ENCODE measurements around the gene OR13A1.
"Not testable (repeated sequence)": the region's sequence is repeated elsewhere in the genome, so short reads cannot be mapped to it uniquely, and the experiment has no call there.

The OR13A1 gene

DNA sequence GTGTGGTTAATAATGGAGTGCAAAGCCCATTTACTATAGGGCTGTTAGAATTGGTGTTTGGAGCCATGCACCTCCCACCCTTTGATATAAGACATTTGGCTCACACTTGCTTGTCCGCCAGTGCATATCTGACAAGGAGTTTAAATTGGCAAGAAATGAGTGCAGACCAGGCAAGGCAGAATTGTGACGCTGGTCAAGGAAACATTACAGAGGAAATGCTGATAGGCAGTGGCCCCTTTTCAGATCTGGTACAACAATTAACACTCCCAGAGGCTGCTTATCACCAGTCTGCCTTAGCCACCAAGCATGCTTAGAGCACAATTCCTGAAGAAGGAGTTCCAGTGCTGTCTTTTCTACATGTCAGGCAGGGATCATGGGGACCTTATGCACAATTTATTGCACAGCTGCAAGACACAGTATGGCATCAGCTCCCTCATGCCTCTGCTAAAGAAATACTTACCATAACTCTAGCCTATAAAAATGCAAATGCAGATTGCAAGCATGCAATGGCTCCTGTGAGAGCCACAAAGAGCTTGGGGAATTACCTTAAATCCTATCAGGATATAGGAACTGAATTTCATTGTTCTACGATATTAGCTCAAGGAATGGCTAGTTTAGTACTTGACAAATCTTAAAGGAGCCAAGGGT is 35.2 kb downstream of the OR13A1 start:
- DNase-seq (ENCODE audit: low spot score), result no peak

DNA sequence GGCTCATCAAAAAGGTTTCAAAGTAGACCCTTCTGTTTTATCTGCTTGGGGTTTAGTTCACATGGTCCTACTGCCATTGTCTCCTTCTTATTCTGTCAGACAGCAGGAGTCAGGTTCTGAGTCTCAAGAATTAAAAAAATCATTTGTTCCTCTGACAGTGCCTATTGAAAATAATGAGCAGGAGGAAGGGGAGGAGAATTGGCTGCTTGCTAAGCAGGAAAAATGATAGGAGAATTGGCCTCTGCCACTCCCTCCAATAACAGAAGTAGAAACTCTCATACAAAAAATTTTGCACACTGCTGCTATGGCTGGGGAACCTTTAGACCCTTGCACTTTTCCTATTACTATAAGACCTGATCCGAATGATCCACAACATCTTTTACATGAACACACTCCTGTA is 35.7 kb downstream of the OR13A1 start:
- no peak for DNase-seq (ENCODE audit: low spot score)

DNA sequence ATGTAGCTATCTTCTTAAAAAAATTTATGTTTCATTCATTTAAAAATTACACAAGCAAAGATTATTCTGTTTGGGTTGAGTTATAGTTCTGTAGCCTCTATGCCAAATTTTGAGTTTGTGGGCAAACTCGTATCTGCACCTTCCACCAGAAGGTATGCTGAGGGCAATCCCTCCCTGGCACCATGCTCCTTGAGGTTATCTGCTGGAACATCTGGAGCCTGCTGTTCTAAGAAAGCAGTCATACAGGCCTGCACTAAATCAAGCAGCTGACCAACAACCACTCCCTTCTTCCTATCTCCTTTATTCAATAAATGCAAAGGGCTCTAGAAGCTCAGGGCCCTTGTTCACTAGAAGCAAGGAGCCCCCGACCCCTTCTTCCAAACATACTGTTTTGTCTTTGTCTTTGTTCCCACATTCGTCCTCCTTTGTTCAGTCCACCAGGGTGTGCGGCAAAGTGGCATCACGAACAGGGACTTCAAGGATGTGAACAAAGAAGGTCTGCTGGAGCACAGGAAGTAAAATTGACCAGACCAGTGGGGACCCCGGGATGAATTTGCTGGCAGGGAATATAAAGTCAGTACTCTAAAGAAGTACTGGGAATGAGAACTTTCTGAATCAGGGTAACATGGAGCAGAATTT is 36.4 kb downstream of the OR13A1 start:
- DNase-seq (ENCODE audit: low spot score), result no peak

DNA sequence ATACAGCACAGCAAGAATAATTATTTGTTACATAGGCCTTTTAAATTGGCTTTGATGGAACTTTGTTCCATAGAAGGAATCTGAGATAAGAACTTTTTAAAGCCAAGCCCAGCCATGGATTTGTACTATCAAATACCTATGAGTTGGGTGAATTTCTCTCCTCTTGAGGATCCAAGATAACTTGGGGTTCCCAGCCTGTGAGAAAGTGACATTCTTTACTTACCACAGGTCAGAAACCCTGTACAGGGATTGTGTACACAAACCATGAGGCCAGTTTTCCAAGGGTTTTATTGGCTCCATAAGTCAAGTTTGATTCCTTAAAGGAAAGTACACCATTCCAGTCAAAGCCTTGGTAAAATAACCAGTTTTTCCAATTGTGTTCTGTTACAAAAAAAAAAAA is 39.3 kb downstream of the OR13A1 start:
- not testable (repeated sequence) for DNase-seq (ENCODE audit: low spot score)

DNA sequence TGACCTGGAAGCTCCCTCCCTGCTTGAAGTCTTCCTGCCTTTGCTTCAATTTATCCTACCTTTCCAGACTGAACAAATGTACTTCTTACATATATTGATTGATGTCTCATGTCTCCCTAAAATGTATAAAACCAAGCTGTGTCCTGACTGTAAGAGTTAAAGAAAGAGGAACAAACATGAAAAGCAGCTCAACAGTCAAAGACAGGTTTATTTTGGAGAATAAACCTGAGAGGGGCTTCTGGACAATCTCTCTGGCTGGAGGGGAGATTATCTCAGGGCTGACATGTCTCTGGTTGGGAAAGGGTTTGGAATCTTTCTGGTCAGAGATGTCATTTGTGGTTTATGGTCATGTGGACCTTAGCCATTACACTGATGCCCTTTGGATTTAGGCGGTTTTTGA is 41.0 kb downstream of the OR13A1 start:
- DNase-seq (ENCODE audit: low spot score), result no peak

DNA sequence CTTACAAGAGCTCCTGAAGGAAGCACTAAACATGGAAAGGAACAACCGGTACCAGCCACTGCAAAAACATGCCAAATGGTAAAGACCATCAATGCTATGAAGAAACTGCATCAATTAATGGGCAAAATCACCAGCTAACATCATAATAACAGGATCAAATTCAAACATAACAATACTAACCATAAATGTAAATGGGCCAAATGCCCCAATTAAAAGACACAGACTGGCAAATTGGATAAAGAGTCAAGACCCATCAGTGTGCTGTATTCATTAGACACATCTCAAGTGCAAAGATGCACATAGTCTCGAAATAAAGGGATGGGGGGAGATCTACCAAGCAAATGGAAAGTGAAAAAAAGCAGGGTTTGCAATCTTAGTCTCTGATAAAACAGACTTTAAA is 47.6 kb downstream of the OR13A1 start:
- not testable (repeated sequence) for DNase-seq (ENCODE audit: low spot score)

DNA sequence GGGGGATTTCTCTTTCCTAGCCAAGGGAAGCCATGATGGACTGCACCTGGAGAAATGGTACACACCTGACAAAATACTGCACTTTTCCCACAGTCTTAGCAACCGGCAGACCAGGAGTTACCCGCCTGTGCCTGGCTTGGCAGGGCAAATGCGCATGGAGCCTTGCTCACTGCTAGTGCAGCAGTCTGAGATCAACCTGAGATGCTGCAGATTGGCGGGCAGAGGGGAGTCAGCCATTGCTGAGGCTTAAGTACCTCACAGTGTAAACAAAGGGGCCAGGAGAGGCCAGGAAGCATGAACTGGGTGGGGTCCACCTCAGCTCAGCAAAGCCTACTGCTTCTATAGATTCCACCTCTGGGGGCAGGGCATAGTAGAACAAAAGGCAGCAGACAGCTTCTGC is 49.4 kb downstream of the OR13A1 start:
- DNase-seq (ENCODE audit: low spot score), result no peak

DNA sequence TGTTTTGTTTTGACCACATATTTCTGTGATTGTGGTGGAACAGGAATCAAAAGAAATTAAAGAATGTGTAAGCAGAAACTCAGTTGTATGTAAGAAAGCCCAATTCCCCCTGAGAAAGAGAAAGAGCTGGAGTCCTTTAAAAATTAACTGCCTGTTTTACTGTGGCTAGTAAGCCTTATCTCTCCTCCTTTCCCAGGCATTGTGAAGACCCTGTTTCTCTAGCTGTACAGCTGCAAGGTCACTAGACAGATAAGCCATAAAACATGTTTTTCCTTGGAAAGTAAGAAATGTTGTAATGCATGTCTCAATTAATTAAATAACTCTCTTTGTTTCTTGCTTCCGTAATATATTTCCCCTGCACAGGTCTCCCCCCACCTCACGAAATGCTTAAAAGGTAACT is 53.5 kb downstream of the OR13A1 start:
- no peak for DNase-seq (ENCODE audit: low spot score)

DNA sequence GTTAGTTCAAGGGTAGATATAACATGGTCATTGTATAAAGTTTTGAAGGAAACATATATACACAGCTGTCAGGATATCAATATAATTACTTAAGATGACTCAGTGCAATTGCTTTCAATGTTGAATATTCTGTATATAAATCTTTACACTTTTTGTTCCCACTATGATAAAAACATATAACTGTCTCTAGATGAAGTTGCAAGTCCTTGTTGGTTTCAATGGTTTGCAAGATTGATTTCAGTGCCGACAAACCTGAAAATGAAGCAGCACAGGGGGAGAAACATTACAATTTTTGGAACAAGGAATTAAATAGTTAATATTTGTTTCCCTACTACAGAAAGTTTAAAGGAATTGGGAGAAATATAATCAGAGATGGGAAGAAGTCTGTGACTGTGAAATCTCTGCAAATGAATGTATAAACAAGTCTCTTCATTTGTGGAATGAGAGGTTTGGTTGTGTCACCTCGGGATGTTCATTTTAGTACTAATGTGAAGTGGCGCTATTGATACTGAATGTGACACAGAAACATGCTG is 54.1 kb downstream of the OR13A1 start:
- no peak for DNase-seq (ENCODE audit: low spot score)

DNA sequence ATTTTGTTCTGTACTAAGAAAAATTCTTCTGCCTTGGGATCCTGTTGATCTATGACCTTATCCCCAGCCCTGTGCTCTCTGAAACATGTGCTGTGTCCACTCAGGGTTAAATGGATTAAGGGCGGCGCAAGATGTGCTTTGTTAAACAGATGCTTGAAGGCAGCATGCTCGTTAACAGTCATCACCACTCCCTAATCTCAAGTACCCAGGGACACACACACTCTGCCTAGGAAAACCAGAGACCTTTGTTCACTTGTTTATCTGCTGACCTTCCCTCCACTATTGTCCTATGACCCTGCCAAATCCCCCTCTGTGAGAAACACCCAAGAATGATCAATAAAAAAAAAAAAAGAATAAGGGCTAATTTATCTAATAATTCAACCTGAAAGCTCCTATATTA is 54.8 kb downstream of the OR13A1 start:
- not testable (repeated sequence) for DNase-seq (ENCODE audit: low spot score)

DNA sequence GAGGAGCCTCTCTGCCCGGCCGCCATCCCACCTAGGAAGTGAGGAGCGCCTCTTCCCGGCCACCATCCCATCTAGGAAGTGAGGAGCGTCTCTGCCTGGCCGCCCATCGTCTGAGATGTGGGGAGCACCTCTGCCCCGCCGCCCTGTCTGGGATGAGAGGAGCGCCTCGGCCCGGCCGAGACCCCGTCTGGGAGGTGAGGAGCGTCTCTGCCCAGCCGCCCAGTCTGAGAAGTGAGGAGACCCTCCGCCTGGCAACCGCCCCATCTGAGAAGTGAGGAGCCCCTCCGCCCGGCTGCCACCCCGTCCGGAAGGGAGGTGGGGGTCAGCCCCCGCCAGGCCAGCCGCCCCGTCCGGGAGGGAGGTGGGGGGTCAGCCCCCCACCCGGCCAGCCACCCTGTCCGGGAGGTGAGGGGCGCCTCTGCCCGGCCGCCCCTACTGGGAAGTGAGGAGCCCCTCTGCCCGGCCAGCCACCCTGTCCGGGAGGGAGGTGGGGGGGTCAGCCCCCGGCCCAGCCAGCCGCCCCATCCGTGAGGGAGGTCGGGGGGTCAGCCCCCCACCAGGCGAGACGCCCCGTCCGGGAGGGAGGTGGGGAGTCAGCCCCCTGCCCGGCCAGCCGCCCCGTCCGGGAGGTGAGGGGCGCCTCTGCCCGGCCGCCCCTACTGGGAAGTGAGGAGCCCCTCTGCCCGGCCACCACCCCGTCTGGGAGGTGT is 55.5 kb downstream of the OR13A1 start:
- DNase-seq (ENCODE audit: low spot score), result not testable (repeated sequence)

DNA sequence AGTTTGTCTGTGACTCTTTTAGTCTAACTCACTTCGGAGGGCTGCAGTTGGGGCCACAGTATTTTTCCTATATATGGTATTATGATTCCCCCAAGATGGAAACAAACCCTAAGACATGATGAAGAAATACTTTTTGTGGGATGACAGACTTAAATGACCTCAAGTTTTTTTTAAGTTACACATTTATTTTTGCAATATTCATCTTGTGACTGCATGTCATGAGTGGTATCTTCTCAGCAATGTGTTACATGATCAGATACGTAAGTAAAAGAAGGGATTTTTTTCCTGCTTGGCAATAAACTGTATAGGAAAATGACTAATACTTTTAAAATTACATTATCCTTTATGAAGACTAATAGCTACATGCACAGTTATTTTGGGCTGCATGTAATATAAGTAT is 57.8 kb downstream of the OR13A1 start:
- DNase-seq (ENCODE audit: low spot score), result no peak

DNA sequence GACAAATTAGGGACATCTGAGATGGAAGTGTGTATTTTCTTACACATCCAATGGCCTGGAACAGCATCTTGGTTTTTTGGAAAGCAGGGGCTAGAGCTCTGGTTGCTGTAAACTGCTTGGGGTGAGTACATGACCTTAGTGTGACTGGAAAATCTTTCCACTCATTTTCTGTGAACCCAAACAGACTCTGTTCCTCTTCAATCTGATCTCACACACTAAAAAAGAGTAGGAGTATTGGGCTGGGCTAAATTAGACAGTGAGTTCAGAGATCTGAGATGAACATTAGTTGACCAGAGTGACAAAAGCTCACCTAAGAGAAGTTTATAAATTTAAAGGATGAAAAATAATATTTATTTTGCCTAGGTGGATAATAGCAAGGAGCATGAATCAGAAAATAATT is 59.2 kb downstream of the OR13A1 start:
- DNase-seq (ENCODE audit: low spot score), result no peak

DNA sequence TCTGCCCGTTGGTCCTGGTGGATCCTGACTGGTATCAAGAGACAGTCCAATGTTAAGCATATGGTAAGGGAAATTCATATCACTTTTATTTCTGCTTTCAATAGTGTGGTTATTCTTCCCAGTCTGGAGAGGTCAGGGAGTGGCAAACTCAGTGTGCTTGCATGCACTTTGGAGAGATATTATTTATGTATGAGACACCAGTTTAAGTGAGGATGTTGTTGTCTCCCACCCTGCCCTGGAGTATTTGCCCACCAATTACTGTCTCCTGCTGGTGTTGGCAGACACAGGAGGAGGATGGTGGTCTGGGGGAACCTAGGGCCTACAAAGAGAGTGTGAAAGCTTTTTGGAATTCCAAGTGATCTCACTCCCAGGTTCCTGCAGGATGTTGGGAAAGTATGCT is 59.7 kb downstream of the OR13A1 start:
- DNase-seq (ENCODE audit: low spot score), result no peak

DNA sequence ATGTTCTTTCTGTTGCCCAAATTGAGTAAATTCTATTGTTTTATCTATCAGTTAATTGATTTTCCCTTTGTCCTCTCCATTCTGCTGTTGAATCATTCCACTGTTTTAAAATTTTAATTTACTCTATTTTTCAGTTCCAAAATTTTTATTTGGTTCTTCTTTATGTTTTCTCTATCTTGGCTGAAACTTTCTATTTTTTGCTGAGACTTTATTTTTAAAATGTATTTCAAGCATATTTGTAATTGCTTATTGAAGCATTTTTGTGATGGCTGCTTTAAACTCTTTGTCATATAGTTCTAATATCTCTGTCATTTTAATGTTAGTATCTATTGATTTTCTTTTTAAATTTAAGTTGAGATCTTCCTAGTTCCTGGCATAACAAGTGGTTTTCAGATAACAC is 60.5 kb downstream of the OR13A1 start:
- no peak for DNase-seq (ENCODE audit: low spot score)

DNA sequence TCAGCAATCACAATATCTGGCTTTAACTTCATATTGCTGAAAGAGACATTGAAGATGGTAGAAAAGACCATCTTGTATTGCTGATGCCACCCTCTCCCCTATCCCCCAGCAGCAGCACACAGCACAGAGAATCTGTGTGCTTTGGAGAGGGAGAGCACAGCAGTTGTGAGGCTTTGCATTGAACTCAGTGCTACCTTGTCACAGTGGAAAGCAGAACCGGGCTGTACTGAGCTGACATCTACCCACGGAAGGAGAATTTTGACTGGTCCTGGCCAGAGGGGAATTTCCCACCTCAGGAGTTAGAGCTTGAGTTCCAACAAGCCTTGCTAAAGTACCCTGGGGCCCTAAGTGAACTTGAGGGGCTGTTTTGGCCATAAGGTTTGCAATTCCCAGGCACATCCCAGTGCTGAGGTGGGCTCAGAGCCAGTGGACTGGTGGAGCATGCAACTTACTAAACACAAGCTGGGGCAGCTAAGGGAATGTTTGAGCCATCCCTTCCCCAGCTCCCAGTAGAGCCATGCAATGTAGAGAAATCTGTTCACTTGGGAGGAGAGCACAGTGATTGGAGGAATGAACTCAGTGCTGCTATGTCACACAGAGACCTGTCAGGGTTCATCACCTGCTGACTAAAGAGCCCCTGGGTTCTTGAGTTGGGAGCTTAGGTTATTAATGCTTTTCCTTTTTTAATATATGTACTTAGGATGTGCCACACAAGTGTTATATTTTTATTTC is 62.1 kb downstream of the OR13A1 start:
- peak; percentile 2 for DNase-seq (ENCODE audit: low spot score)
